Brain microvascular endothelial cell (primary cell): ENCODE data around the gene CBX5.
A peak's percentile ranks its signal among the peaks of the same experiment; 100 is the strongest.

Source experiments
- DNase-seq: peaks from one replicate; pipeline ENCODE4 v3.0.0-alpha.2; 2020
- H3K27ac ChIP-seq: fragments of 250-450 bp; sonication (Bioruptor Pico); 2 replicates; pipeline ENCODE4 v1.5.1; 2020; ENCODE audit warnings: mild to moderate bottlenecking, moderate library complexity
- H3K27me3 ChIP-seq: fragments of 250-450 bp; sonication (Bioruptor Pico); replicated peaks from 2 replicates; pipeline ENCODE4 v1.5.1; 2020; ENCODE audit warnings: mild to moderate bottlenecking
- H3K36me3 ChIP-seq: fragments of 250-450 bp; sonication (Bioruptor Pico); replicated peaks from 2 replicates; pipeline ENCODE4 v1.5.1; 2020; ENCODE audit warnings: mild to moderate bottlenecking
- H3K4me3 ChIP-seq: 2 replicates; pipeline ENCODE4 v1.5.1; 2011; ENCODE audit warnings: low read depth, mild to moderate bottlenecking, control low read depth, low read length, moderate library complexity
- CTCF ChIP-seq: IDR thresholded peaks from 2 replicates; pipeline ENCODE4 v1.5.1; 2011; ENCODE audit warnings: low read depth, mild to moderate bottlenecking, moderate library complexity, low read length, control low read depth, inconsistent platforms; ENCODE audit errors: missing control alignments
- in situ Hi-C: cut with HindIII; loops from 2 replicates; pipeline ENCODE4 v1.10.0; 2017; ENCODE audit warnings: low sequenced_read_pairs, low pct_ligation_motif_present

The CBX5 gene

GRCh38 chr12:54300732-54301427 lies 21.0 kb upstream of the CBX5 start, which contains the start of gene NFE2:
NFE2 (minus strand) TSS chr12:54301015; CDS start chr12:54295248, 5,767 bp downstream.
- H3K36me3 ChIP-seq = no peaks in the 10 kb centered on the region
- peaks cover 27% of the 10 kb centered on the region for H3K27me3 ChIP-seq
- no peak within 1 kb of the TSS for H3K27ac ChIP-seq
- DNase-seq = peak; percentile 60
- in situ Hi-C loops = no loop called here
- TF ChIP-seq CTCF = no peak
- peak within 1 kb of the TSS; percentile 26 for H3K4me3 ChIP-seq

DNA sequence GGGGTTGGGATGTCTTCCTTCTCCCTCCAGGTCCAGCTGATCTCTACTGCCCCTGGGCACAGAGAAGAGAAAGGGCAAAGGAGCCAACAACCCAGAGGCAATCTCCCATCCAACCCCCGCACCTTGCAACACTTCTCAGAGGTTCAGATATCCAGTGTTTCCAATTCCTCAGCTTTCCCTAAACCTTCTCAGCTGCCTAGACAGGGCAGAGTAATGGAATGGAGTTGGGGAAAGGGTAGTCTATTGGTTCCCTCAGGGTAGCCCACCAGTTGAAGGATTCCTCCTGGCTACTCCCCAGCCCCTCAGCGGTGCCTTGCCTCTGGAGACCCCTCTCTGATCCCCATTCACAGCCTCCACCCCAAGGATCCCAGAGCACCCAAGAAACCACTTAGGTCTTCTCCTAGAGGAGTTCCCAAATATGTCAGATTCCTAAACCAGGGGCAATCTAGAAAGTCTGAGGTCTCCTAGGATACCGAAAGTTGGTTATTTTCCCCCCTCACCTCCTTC lies 20.4 kb upstream of the CBX5 start:
- Histone ChIP-seq H3K36me3 (no peaks in the 10 kb centered on the region), H3K27me3 (peaks cover 27% of the 10 kb centered on the region), H3K4me3 (peak overlapping the region; percentile 26), H3K27ac (no peak overlapping the region)
- TF ChIP-seq CTCF = no peak
- in situ Hi-C loops = no loop called here
- no peak for DNase-seq

- peaks cover 27% of the 10 kb centered on the region for H3K27me3 ChIP-seq
- no peak for DNase-seq
- no peak overlapping the region for H3K4me3 ChIP-seq
- TF ChIP-seq CTCF = no peak
- in situ Hi-C loops = no loop called here
- no peaks in the 10 kb centered on the region for H3K36me3 ChIP-seq
- H3K27ac ChIP-seq = no peak overlapping the region
These were observed 19.7 kb upstream of the CBX5 start for GRCh38 chr12:54299515-54300224.

DNA sequence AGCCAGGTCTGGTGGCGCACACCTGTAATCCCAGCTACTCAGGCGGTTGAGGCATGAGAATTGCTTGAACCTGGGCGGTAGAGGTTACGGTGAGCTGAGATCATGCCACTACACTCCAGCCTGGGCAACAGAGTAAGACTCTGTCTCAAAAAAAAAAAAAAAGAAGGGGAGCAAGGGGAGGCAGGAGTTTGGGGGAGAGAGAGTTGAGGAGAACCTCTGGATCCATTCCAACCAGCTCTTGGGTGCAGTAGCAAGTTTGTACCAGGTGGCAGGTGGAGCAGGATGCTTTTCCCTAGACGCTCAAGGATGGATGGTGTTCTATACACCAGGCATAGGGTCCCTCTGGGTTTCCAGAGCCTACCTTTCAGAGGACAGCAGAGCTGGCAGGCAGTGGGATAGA lies 19.0 kb upstream of the CBX5 start:
- H3K36me3 ChIP-seq = no peaks in the 10 kb centered on the region
- peak; percentile 3 for TF ChIP-seq CTCF
- in situ Hi-C loops = no loop called here
- no peak overlapping the region for H3K4me3 ChIP-seq
- H3K27ac ChIP-seq = no peak overlapping the region
- no peak for DNase-seq
- peaks cover 24% of the 10 kb centered on the region for H3K27me3 ChIP-seq

GRCh38 chr12:54296393-54297099 lies 16.6 kb upstream of the CBX5 start:
- DNase-seq = no peak
- TF ChIP-seq CTCF = no peak
- Histone ChIP-seq H3K4me3 (no peak overlapping the region), H3K27me3 (peaks cover 19% of the 10 kb centered on the region), H3K36me3 (no peaks in the 10 kb centered on the region), H3K27ac (no peak overlapping the region)
- in situ Hi-C loops = no loop called here
